ENCODE measurements around the gene RBM28.
A peak's percentile ranks its signal among the peaks of the same experiment; 100 is the strongest.

GRCh38 chr7:128387216-128388144, 43.8 kb upstream of the RBM28 start:
- TF ChIP-seq CTCF (IDR thresholded peaks at IDR 0.05) (peak; percentile 41 to 82 (median 63)), POLR2A (IDR thresholded peaks at IDR 0.05) (no peak)
